ENCODE measurements around the gene ZBTB32.

GRCh38 chr19:35734889-35735288, 30.5 kb downstream of the ZBTB32 start:
- TF ChIP-seq CTCF (conservative IDR thresholded peaks at IDR 0.05) (no peak), EZH2 (IDR thresholded peaks at IDR 0.05; ENCODE audit: low read depth) (no peak)
